ENCODE data around the gene KRT78. TPM values are rescaled to one million over a fixed set of nuclear protein-coding genes. Genes with fewer than 3 reads are reported as not detected.

Gene KRT78
- total and polyA plus RNA-seq, 8 donors, result 0.73 to 98.0 (median 0.76) TPM; not detected in 5

GRCh38 chr12:52865090-52865944 lies 16.5 kb upstream of the KRT78 start:
- intact Hi-C loops (cut with DNase I; ENCODE audit: low total_unique reads), result loop anchor here (5.0 kb wide), 1 partner anchor 493 kb away; no protein-coding TSS in a partner anchor
- no peaks in the 10 kb centered on the region for H3K9me3 ChIP-seq
- no peaks in the 10 kb centered on the region for H3K27me3 ChIP-seq
- WGBS, 5 donors, result 47 to 56% (median 51%) methylated on average over 10 of the region's 10 CpGs
- TF ChIP-seq POLR2AphosphoS5 (IDR thresholded peaks at IDR 0.05) (peak in 1 of 3 donors; percentile 7), CTCF (IDR thresholded peaks at IDR 0.05) (peak in 5 of 7 experiments; percentile 69 to 78 (median 73)), EP300 (IDR thresholded peaks at IDR 0.05) (no peak), POLR2A (IDR thresholded peaks at IDR 0.05) (no peak)
- peaks cover 0 to 15% (median 9%) of the 10 kb centered on the region in 4 donors for H3K4me1 ChIP-seq
- peak; percentile 78 to 89 for DNase-seq
- no peak overlapping the region for H3K27ac ChIP-seq
- H3K36me3 ChIP-seq, result no peaks in the 10 kb centered on the region
- no peak overlapping the region for H3K4me3 ChIP-seq

- H3K36me3 ChIP-seq, result no peaks in the 10 kb centered on the region
- H3K4me3 ChIP-seq, result no peak overlapping the region
- peaks cover 0 to under 1% (median under 1%) of the 10 kb centered on the region in 4 donors for H3K4me1 ChIP-seq
- no peaks in the 10 kb centered on the region for H3K27me3 ChIP-seq
- H3K27ac ChIP-seq, result no peak overlapping the region
- DNase-seq, result no peak
- no peaks in the 10 kb centered on the region for H3K9me3 ChIP-seq
- intact Hi-C loops (cut with DNase I; ENCODE audit: low total_unique reads), result loop anchor here (5.0 kb wide), 1 partner anchor 275 kb away; no protein-coding TSS in a partner anchor
- 44 to 75% (median 59%) methylated on average over 2 of the region's 2 CpGs for WGBS, 5 donors
- no peak for TF ChIP-seq CTCF (IDR thresholded peaks at IDR 0.05)
- no peak for TF ChIP-seq POLR2A (IDR thresholded peaks at IDR 0.05)
- no peak for TF ChIP-seq EP300 (IDR thresholded peaks at IDR 0.05)
- no peak for TF ChIP-seq POLR2AphosphoS5 (IDR thresholded peaks at IDR 0.05)
Observed at GRCh38 chr12:52862023-52862422, 13.2 kb upstream of the KRT78 start.

GRCh38 chr12:52861511-52861910 lies 12.7 kb upstream of the KRT78 start:
- H3K27ac ChIP-seq, result no peak overlapping the region
- H3K9me3 ChIP-seq, result no peaks in the 10 kb centered on the region
- H3K4me3 ChIP-seq, result no peak overlapping the region
- TF ChIP-seq POLR2A (IDR thresholded peaks at IDR 0.05) (no peak), POLR2AphosphoS5 (IDR thresholded peaks at IDR 0.05) (no peak), EP300 (IDR thresholded peaks at IDR 0.05) (no peak)
- WGBS, 5 donors, result 92 to 95% (median 94%) methylated on average over 7 of the region's 7 CpGs
- intact Hi-C loops (cut with DNase I; ENCODE audit: low total_unique reads), result loop anchor here (5.0 kb wide), 1 partner anchor 274 kb away; no protein-coding TSS in a partner anchor
- no peaks in the 10 kb centered on the region for H3K27me3 ChIP-seq
- no peaks in the 10 kb centered on the region for H3K4me1 ChIP-seq
- no peak for DNase-seq
- H3K36me3 ChIP-seq, result no peaks in the 10 kb centered on the region

- H3K4me3 ChIP-seq, result no peak overlapping the region
- peak in 1 of 2 donors; percentile 85 for DNase-seq
- intact Hi-C loops (cut with DNase I; ENCODE audit: low total_unique reads), result loop anchor here (5.0 kb wide), 1 partner anchor 273 kb away; no protein-coding TSS in a partner anchor
Observed at GRCh38 chr12:52860102-52860823, 11.5 kb upstream of the KRT78 start.

More at GRCh38 chr12:52860102-52860823, 11.5 kb upstream of the KRT78 start:
- no peaks in the 10 kb centered on the region for H3K9me3 ChIP-seq
- H3K27me3 ChIP-seq, result no peaks in the 10 kb centered on the region
- 60 to 81% (median 73%) methylated on average over 6 of the region's 6 CpGs for WGBS, 5 donors
- TF ChIP-seq CTCF (IDR thresholded peaks at IDR 0.05), result no peak
- no peak for TF ChIP-seq POLR2A (IDR thresholded peaks at IDR 0.05)
- no peak for TF ChIP-seq EP300 (IDR thresholded peaks at IDR 0.05)
- TF ChIP-seq POLR2AphosphoS5 (IDR thresholded peaks at IDR 0.05), result no peak
- H3K36me3 ChIP-seq, result no peaks in the 10 kb centered on the region
- no peaks in the 10 kb centered on the region for H3K4me1 ChIP-seq
- H3K27ac ChIP-seq, result no peak overlapping the region

Data from stomach (tissue), 9 donors.